Stimulated activated effector memory CD8-positive, alpha-beta T cell treated with anti-CD3 and anti-CD28 coated beads, Interleukin-12 subunit alpha, Interleukin-12 subunit beta, amount 100 ng/mL, for 72 hours (primary cell): ENCODE data around the gene MEI4.

Source experiments
- ATAC-seq: fragments of 150-1000 bp; cut with Tn5 transposase; 2 replicates; pipeline ENCODE4 v1.10.0; 2021
- DNase-seq, 2 donors: peaks; one replicate each; pipeline ENCODE4 v3.0.0; 2021 to 2022; ENCODE audit warnings: low spot score in 2 of 2
- H3K27ac Mint-ChIP-seq: one replicate; pipeline ENCODE4 v1.8.0; 2022; ENCODE audit warnings: mild to moderate bottlenecking, mixed read lengths
- H3K36me3 Mint-ChIP-seq: one replicate; pipeline ENCODE4 v1.8.0; 2022; ENCODE audit warnings: mild to moderate bottlenecking, mixed read lengths
- H3K4me1 Mint-ChIP-seq: one replicate; pipeline ENCODE4 v1.8.0; 2022; ENCODE audit warnings: mixed read lengths
- H3K4me3 Mint-ChIP-seq: one replicate; pipeline ENCODE4 v1.8.0; 2022; ENCODE audit warnings: mild to moderate bottlenecking, mixed read lengths
- H3K9me3 Mint-ChIP-seq: one replicate; pipeline ENCODE4 v1.8.0; 2022; ENCODE audit warnings: mixed read lengths

Gene MEI4

GRCh38 chr6:77910826-77911225, 258.0 kb downstream of the MEI4 start:
- DNase-seq (no peak), ATAC-seq (no peak)
- H3K27ac Mint-ChIP-seq, result no peak overlapping the region
- H3K4me1 Mint-ChIP-seq, result no peaks in the 10 kb centered on the region
- H3K9me3 Mint-ChIP-seq, result peaks cover 24% of the 10 kb centered on the region
- no peak overlapping the region for H3K4me3 Mint-ChIP-seq
- H3K36me3 Mint-ChIP-seq, result no peaks in the 10 kb centered on the region

GRCh38 chr6:77926198-77926751, 273.4 kb downstream of the MEI4 start:
- Mint-ChIP-seq H3K4me1 (no peaks in the 10 kb centered on the region), H3K9me3 (peaks cover 2% of the 10 kb centered on the region), H3K4me3 (no peak overlapping the region), H3K36me3 (no peaks in the 10 kb centered on the region), H3K27ac (no peak overlapping the region)
- ATAC-seq (no peak), DNase-seq (no peak)

GRCh38 chr6:77930382-77930781, 277.5 kb downstream of the MEI4 start:
- ATAC-seq (no peak), DNase-seq (no peak)
- Mint-ChIP-seq H3K9me3 (peaks cover 5% of the 10 kb centered on the region), H3K36me3 (no peaks in the 10 kb centered on the region), H3K4me1 (no peaks in the 10 kb centered on the region), H3K27ac (no peak overlapping the region), H3K4me3 (no peak overlapping the region)

- H3K4me1 Mint-ChIP-seq, result no peaks in the 10 kb centered on the region
- no peaks in the 10 kb centered on the region for H3K36me3 Mint-ChIP-seq
- ATAC-seq (no peak), DNase-seq (no peak)
- H3K4me3 Mint-ChIP-seq, result no peak overlapping the region
- H3K9me3 Mint-ChIP-seq, result peaks cover 7% of the 10 kb centered on the region
- no peak overlapping the region for H3K27ac Mint-ChIP-seq
These were observed 278.1 kb downstream of the MEI4 start for GRCh38 chr6:77930952-77931351.

GRCh38 chr6:77962070-77962469, 309.2 kb downstream of the MEI4 start:
- Mint-ChIP-seq H3K36me3 (no peaks in the 10 kb centered on the region), H3K4me1 (no peaks in the 10 kb centered on the region), H3K27ac (no peak overlapping the region), H3K4me3 (no peak overlapping the region), H3K9me3 (peaks cover 26% of the 10 kb centered on the region)
- ATAC-seq, result no peak
- no peak for DNase-seq

GRCh38 chr6:77965449-77965848, 312.6 kb downstream of the MEI4 start:
- Mint-ChIP-seq H3K27ac (no peak overlapping the region), H3K36me3 (no peaks in the 10 kb centered on the region), H3K4me3 (no peak overlapping the region), H3K9me3 (peaks cover 17% of the 10 kb centered on the region), H3K4me1 (no peaks in the 10 kb centered on the region)
- ATAC-seq (no peak), DNase-seq (no peak)

GRCh38 chr6:77972334-77972733, 319.5 kb downstream of the MEI4 start:
- ATAC-seq (no peak), DNase-seq (no peak)
- no peak overlapping the region for H3K4me3 Mint-ChIP-seq
- H3K9me3 Mint-ChIP-seq, result peaks cover 13% of the 10 kb centered on the region
- no peaks in the 10 kb centered on the region for H3K36me3 Mint-ChIP-seq
- no peak overlapping the region for H3K27ac Mint-ChIP-seq
- H3K4me1 Mint-ChIP-seq, result no peaks in the 10 kb centered on the region
